ENCODE data around the gene PROCR. TPM values are rescaled to one million over a fixed set of nuclear protein-coding genes. Genes with fewer than 3 reads are reported as not detected.
"Not testable (repeated sequence)": the region's sequence is repeated elsewhere in the genome, so short reads cannot be mapped to it uniquely, and the experiment has no call there.

The PROCR gene
- total RNA-seq, 1 donor: 38.0 TPM

GRCh38 chr20:35165221-35166185, 6.4 kb upstream of the PROCR start:
- H3K79me2 ChIP-seq (ENCODE audit: insufficient read depth, low read length): no peaks in the 10 kb centered on the region
- no peak for DNase-seq (ENCODE audit: insufficient read length, low spot score, missing footprints)
- no peak overlapping the region for H3K4me2 ChIP-seq (ENCODE audit: insufficient read depth, low read length)
- H3K4me3 ChIP-seq (ENCODE audit: insufficient read depth, low read length): no peak overlapping the region
- H3K27ac ChIP-seq (ENCODE audit: low read depth, low read length): no peak overlapping the region
- TF ChIP-seq CTCF (IDR thresholded peaks at IDR 0.05; ENCODE audit: extremely low read depth, low read depth, low read length): no peak
- H3K27me3 ChIP-seq (ENCODE audit: insufficient read depth, low read length): no peaks in the 10 kb centered on the region
- H2AFZ ChIP-seq (ENCODE audit: low read length): no peak overlapping the region
- no peaks in the 10 kb centered on the region for H3K36me3 ChIP-seq (ENCODE audit: insufficient read depth, low read length)
- H4K20me1 ChIP-seq (ENCODE audit: insufficient read depth, low read length): no peaks in the 10 kb centered on the region
- H3K9me3 ChIP-seq (ENCODE audit: low read depth, low read length): no peaks in the 10 kb centered on the region
- no peaks in the 10 kb centered on the region for H3K4me1 ChIP-seq (ENCODE audit: insufficient read depth, low read length)

GRCh38 chr20:35166242-35166830, 5.5 kb upstream of the PROCR start:
- no peak overlapping the region for H3K4me3 ChIP-seq (ENCODE audit: insufficient read depth, low read length)
- H3K4me1 ChIP-seq (ENCODE audit: insufficient read depth, low read length): peaks cover under 1% of the 10 kb centered on the region
- no peak for DNase-seq (ENCODE audit: insufficient read length, low spot score, missing footprints)
- H3K79me2 ChIP-seq (ENCODE audit: insufficient read depth, low read length): no peaks in the 10 kb centered on the region
- no peaks in the 10 kb centered on the region for H3K36me3 ChIP-seq (ENCODE audit: insufficient read depth, low read length)
- no peaks in the 10 kb centered on the region for H3K27me3 ChIP-seq (ENCODE audit: insufficient read depth, low read length)
- no peak overlapping the region for H2AFZ ChIP-seq (ENCODE audit: low read length)
- no peak overlapping the region for H3K4me2 ChIP-seq (ENCODE audit: insufficient read depth, low read length)
- no peak for TF ChIP-seq CTCF (IDR thresholded peaks at IDR 0.05; ENCODE audit: extremely low read depth, low read depth, low read length)
- H3K27ac ChIP-seq (ENCODE audit: low read depth, low read length): no peak overlapping the region
- H3K9me3 ChIP-seq (ENCODE audit: low read depth, low read length): no peaks in the 10 kb centered on the region
- H4K20me1 ChIP-seq (ENCODE audit: insufficient read depth, low read length): no peaks in the 10 kb centered on the region

- no peak overlapping the region for H2AFZ ChIP-seq (ENCODE audit: low read length)
- no peaks in the 10 kb centered on the region for H3K79me2 ChIP-seq (ENCODE audit: insufficient read depth, low read length)
- no peak for TF ChIP-seq CTCF (IDR thresholded peaks at IDR 0.05; ENCODE audit: extremely low read depth, low read depth, low read length)
- DNase-seq (ENCODE audit: insufficient read length, low spot score, missing footprints): no peak
- H3K27ac ChIP-seq (ENCODE audit: low read depth, low read length): no peak overlapping the region
- H3K9me3 ChIP-seq (ENCODE audit: low read depth, low read length): no peaks in the 10 kb centered on the region
- H3K4me3 ChIP-seq (ENCODE audit: insufficient read depth, low read length): no peak overlapping the region
- H4K20me1 ChIP-seq (ENCODE audit: insufficient read depth, low read length): no peaks in the 10 kb centered on the region
- H3K4me1 ChIP-seq (ENCODE audit: insufficient read depth, low read length): peaks cover 9% of the 10 kb centered on the region
- no peaks in the 10 kb centered on the region for H3K27me3 ChIP-seq (ENCODE audit: insufficient read depth, low read length)
- H3K36me3 ChIP-seq (ENCODE audit: insufficient read depth, low read length): no peaks in the 10 kb centered on the region
- H3K4me2 ChIP-seq (ENCODE audit: insufficient read depth, low read length): no peak overlapping the region
These were observed 4.1 kb upstream of the PROCR start for GRCh38 chr20:35167787-35168186.

GRCh38 chr20:35168701-35169409, 3.0 kb upstream of the PROCR start:
- H4K20me1 ChIP-seq (ENCODE audit: insufficient read depth, low read length); DNase-seq (ENCODE audit: insufficient read length, low spot score, missing footprints); H2AFZ ChIP-seq (ENCODE audit: low read length); H3K4me3 ChIP-seq (ENCODE audit: insufficient read depth, low read length); H3K4me2 ChIP-seq (ENCODE audit: insufficient read depth, low read length); H3K27ac ChIP-seq (ENCODE audit: low read depth, low read length); H3K27me3 ChIP-seq (ENCODE audit: insufficient read depth, low read length); H3K9me3 ChIP-seq (ENCODE audit: low read depth, low read length); H3K79me2 ChIP-seq (ENCODE audit: insufficient read depth, low read length); H3K36me3 ChIP-seq (ENCODE audit: insufficient read depth, low read length): not testable (repeated sequence)
- peaks cover 13% of the 10 kb centered on the region for H3K4me1 ChIP-seq (ENCODE audit: insufficient read depth, low read length)

All from osteoblast (primary cell).